Lung microvascular endothelial cell (primary cell): ENCODE measurements around the gene RICTOR. TPM values are rescaled to one million over a fixed set of nuclear protein-coding genes. Genes with fewer than 3 reads are reported as not detected.

Experiments used
- DNase-seq, 2 donors: peaks; one replicate each; pipeline versions ENCODE4 v3.0.0 to v3.0.0-alpha.2; 2010; ENCODE audit warnings: low read depth in 2 of 2
- total RNA-seq: library from RNA; depleted of rRNA; stranded (reverse); fragments of >200 nt; gene quantifications from 2 replicates; pipeline ENCODE4 v1.2.1, GENCODE V29; 2014

The RICTOR gene, protein sequence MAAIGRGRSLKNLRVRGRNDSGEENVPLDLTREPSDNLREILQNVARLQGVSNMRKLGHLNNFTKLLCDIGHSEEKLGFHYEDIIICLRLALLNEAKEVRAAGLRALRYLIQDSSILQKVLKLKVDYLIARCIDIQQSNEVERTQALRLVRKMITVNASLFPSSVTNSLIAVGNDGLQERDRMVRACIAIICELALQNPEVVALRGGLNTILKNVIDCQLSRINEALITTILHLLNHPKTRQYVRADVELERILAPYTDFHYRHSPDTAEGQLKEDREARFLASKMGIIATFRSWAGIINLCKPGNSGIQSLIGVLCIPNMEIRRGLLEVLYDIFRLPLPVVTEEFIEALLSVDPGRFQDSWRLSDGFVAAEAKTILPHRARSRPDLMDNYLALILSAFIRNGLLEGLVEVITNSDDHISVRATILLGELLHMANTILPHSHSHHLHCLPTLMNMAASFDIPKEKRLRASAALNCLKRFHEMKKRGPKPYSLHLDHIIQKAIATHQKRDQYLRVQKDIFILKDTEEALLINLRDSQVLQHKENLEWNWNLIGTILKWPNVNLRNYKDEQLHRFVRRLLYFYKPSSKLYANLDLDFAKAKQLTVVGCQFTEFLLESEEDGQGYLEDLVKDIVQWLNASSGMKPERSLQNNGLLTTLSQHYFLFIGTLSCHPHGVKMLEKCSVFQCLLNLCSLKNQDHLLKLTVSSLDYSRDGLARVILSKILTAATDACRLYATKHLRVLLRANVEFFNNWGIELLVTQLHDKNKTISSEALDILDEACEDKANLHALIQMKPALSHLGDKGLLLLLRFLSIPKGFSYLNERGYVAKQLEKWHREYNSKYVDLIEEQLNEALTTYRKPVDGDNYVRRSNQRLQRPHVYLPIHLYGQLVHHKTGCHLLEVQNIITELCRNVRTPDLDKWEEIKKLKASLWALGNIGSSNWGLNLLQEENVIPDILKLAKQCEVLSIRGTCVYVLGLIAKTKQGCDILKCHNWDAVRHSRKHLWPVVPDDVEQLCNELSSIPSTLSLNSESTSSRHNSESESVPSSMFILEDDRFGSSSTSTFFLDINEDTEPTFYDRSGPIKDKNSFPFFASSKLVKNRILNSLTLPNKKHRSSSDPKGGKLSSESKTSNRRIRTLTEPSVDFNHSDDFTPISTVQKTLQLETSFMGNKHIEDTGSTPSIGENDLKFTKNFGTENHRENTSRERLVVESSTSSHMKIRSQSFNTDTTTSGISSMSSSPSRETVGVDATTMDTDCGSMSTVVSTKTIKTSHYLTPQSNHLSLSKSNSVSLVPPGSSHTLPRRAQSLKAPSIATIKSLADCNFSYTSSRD (N-terminal part only)
- total RNA-seq = 22.8 and 23.3 TPM in 2 replicates

DNA sequence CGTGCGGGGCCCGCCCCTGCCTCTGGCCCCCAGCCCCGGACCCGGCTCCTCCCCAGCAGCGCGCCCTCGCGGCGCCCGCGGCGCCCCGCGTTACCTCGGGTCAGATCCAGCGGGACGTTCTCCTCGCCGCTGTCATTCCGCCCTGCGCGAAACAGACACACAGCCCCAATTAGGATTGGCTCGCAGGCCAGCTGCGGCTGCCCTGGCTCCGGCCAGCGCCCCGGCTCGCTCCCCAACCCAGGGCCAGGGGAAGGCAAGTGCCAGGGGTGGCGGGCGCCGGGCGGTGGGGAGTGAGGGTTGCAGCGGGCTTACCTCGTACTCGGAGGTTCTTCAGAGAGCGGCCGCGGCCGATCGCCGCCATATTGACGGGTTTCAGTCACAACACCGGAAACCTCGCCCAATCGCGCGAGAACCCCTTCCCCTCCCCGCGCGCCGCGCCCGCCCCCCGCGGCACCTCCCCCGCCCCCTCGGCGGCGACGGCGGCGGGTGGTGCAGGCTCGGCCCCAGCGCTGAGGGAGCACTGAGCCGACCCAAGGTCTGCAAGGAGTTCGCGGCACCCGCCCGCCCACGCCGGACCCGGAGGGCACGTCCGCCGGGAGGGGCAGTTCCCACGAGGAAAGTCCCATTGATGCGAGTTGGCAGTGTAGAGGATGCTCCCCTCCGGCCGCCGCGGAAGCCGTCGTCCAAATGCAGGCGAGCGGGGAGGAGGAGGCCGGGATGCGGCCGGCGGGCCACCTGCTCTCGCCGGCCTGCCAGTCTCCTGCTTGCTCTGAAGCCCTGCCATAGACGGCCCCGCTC, at the start of gene RICTOR:
RICTOR (minus strand) TSS at position 383 of the 798 bp plus-strand sequence; CDS start at position 361, 22 bp downstream.
- DNase-seq = peak; percentile 89 to 92

- no peak for DNase-seq
Measured at GRCh38 chr5:39121922-39122321, 47.7 kb upstream of the RICTOR start.

GRCh38 chr5:39121315-39121714, 47.1 kb upstream of the RICTOR start:
- no peak for DNase-seq

DNA sequence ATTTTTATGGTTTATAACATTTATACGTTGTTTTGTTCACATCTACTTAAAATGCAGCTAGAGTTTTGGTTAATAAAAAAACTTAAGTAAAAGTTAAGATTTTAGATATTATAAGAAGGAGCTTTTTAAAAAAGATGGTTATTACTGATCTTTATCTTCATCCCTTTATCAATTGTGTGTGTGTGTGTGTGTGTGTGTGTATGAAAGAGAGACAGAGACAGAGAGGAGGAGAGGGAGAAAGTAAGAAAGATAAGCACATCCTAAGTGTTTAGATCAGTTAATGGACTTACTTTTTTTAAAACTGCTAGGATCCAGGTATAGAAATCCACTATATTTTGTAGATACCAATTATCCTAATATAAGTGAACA, 45.8 kb upstream of the RICTOR start:
- no peak for DNase-seq

- DNase-seq = no peak
Measured at GRCh38 chr5:39119404-39120051, 45.3 kb upstream of the RICTOR start.

DNA sequence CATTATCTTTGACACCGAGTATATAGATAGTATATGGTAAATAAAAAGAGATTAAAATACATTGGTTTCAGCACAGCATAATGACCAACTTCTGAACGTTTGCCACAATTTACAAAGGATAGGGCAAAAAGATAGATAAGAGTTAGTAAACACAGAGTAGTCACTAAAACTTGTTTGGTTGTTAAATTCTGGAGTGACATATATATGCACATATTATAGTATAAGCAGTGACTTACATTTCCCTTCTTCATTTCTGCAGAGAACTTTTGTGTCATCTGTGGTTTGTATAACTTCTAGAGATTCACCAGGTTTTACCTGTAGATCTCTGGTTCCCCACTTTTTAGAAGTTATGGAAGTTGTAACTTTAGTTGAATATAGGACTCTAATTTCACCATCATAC, 44.4 kb upstream of the RICTOR start:
- DNase-seq = no peak

GRCh38 chr5:39117401-39117800, 43.2 kb upstream of the RICTOR start:
- DNase-seq = peak; percentile 21 to 88

DNA sequence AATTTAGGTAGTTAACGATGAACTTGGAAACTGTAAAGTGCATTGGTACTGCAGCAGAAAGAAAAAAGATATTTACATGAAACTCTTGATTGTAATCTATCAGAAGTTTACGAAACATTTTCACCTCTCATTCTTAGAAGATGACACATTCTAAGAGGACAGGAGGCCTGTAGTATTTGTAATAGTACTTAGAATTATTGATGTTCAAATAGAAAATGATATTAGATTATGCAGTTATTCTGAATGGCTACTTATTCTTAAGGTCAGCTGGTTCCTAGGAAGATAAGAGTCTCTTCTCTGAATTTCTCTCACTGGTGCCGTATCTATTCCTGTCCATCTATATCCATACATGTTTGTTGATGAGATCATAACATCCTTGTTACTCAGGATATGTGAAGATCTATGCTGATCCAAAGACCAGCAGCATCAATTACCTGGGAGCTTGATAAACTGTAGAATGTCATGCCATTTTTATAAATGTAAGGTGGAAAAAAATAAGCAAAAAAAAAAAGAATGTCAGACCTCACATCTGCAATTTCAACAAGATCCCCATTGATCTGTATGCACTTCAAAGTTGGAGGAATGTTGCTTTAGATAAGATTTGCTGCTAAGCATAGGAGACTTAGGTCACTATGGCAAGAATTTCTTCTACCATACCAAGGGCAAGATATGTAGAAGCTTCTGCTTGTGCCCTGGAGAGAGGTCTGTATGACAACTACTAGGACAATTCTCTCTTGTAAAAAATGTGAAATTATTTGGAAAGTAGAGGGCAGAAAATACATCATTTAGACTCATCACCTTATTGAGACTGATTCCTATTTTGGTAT, 42.4 kb upstream of the RICTOR start:
- no peak for DNase-seq

GRCh38 chr5:39115644-39116343, 41.6 kb upstream of the RICTOR start:
- no peak for DNase-seq

DNA sequence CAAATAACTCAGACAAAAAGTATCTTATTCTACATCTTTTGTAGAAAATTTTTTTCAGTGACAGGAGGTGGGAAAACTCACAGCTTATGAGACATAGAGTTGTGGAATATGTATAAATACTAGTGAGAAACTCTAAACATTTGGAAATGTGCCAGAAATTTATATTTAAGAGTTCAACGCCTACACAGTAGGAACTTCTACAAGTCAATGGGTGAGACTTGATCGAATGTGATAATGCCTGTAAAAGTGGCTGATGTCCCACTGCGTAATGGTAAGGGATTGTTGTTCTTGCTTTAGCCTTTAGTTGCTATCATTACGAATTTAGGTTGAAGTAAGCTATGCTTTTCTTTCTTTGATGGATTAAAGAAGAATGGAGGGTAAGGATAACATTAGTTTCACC, 40.0 kb upstream of the RICTOR start:
- no peak for DNase-seq

DNA sequence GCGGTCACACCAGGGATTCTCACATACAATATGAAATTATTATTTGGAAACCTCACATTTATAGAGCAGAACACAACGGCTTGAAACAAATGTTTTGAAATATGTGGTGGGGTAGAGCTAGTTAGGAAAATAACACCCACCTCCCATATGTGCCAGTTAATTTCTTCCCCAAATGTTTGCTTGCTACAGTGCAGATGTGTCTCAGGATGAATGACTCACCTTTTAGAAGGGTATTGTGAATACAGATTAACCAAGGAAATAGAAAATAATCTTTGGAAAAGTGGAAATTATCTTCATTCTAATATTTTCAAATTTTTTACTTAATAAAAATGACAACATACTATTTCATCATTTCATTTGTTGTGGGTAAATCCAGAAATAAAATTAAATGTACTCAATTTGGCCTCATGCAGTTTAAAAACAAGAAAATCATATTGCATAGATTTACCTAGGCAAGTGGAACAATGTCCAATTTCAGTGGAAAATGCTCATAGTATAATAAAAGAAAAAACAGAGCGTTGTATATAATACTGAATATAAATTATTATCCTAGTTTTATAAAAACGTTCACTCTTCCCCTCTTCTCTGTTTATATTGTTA, 39.3 kb upstream of the RICTOR start:
- peak in 1 of 2 donors; percentile 45 for DNase-seq

DNA sequence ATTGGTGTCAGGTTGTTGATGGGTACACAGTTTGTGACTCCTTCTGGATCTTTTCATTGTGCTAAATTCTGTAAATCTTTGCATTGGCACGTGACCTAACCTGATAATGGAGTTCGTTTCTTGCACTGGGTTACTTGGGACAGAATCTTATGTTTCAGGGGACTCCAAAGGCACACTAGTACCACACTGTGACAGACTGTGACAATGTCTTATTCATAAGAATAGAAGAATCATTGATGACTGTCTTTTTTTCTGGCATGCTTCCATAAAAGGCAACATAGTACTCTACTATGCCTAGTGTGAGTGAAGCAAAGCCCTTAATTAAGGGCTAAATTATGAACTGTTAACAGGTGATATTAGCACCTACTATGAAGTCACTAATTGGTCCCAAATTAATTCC, 35.4 kb upstream of the RICTOR start:
- DNase-seq = no peak

GRCh38 chr5:39108987-39109386, 34.8 kb upstream of the RICTOR start:
- DNase-seq = no peak

GRCh38 chr5:39107350-39107749, 33.2 kb upstream of the RICTOR start:
- DNase-seq = no peak

DNA sequence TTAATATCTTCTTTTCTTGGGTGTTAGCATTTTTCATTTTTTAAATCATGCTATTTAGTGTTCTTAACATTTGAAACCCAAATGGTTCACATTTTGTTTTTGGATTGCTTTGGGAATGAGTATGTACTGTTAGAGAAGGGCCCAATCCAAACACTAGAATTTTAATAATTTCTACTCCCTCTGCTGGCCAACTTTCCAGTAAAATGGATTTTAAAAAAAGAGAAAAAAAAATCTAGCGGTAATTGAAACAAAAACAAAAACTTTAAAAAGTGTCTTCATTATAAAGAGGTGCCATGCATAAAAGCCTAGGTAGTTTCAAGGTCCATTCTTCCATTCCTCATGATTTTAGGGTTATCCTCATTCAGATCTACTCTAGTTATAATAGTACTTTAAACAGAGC, 32.1 kb upstream of the RICTOR start:
- DNase-seq = no peak

DNA sequence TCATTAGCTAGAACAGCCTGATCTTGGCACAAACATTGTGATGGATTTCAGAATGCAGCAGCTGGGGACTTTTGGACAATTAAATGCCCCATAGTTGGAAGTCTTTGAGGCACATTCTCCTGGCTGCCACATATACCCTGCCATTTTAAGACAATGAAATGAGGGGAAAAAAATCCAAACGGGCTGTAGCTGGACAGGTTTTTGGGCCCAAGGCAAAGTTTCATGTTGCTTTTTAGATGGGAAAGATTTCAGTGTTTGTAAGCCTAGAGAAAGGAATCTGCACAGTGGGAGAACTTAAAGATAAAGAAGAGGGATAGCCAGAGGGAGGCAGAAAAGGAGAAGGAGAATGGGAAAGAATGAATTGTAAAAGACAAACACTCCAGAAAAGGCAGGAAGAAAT, 30.0 kb upstream of the RICTOR start:
- no peak for DNase-seq

DNA sequence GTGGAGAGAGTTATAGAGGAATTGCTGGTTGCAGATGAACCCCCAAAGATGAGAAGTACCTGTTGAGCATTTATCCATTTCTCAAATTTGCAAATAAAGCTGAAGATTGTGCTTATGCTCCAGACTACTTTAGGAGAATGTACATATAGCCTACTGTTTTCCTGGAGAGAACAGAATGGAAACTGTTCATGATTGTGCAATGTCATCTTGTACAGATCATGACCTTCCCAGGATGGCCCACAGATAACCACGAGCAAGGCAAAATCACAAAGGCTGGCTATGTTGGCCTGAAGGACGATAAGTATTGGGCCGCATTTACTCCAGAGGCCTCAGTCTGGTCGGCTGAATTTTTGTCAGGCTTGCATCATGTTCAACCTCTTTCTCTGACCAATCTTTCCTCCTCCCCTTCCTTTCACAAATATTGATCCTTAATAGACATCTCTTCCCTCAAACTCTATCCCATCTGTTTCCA, 28.5 kb upstream of the RICTOR start:
- DNase-seq = peak in 1 of 2 donors; percentile 47

DNA sequence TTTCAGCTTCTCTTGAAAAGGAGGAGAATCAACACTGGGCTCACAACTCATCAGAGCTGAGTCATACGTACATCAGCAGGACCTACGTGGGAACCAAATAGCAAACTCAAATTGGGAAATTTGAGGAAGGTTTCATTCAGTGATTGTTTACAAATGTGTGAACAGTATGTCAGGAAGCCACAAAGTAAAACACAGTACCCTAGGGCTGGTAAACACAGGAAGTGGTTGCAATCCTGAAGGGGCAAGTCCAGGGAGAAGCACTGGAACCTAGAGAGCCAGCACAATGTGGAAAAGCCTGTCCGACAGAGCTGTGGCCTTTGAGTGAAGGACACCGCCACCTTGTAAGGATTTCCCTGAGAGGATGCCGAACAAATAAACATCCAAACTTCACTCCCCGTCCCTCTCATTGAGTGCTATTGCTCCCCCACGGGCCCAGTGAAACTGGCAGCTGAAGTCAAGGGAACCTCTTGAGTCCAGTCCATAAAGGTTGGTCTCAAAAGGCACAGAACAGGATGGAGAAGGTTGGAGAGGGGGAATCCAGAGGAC, 26.7 kb upstream of the RICTOR start:
- DNase-seq = peak; percentile 35 to 95
